ENCODE measurements around the gene ANKRD11. TPM values are rescaled to one million over a fixed set of nuclear protein-coding genes. Genes with fewer than 3 reads are reported as not detected.

The ANKRD11 gene
- total and polyA plus RNA-seq, 2 donors (not counting 3 experiments of a cell fraction or from before 2014, with no cell fraction given) = 55.8 to 191 TPM

GRCh38 chr16:89411335-89411850 is 79.0 kb downstream of the ANKRD11 start:
- H3K27ac ChIP-seq (ENCODE audit: insufficient read depth, low read depth, low read length) = peak overlapping the region; percentile 39
- DNase-seq (ENCODE audit: low read depth, low spot score) (no peak), FAIRE-seq (no peak)
- no peaks in the 10 kb centered on the region for H3K27me3 ChIP-seq (ENCODE audit: control insufficient read depth in 2 of 2, insufficient read depth in 2 of 2, low read length in 2 of 2)
- H3K4me3 ChIP-seq (replicated peaks in 1 of 3; ENCODE audit: insufficient read depth in 1 of 3, low read depth in 1 of 3, low read length in 3 of 3) = no peak overlapping the region
- no peaks in the 10 kb centered on the region for H3K36me3 ChIP-seq (ENCODE audit: control insufficient read depth in 2 of 2, extremely low read depth in 1 of 2, insufficient read depth in 2 of 2, low read length in 2 of 2)
- no peaks in the 10 kb centered on the region for H3K9me1 ChIP-seq (replicated peaks; ENCODE audit: control insufficient read depth, extremely low read depth, insufficient read depth, low read length)
- intact Hi-C loops (cut with micrococcal nuclease) (loop anchor here (2.0 to 5.0 kb wide), 4 partner anchors 49 to 96 kb away; partner anchors contain the start of genes ANKRD11 and SPG7), dilution Hi-C loops (cut with MboI; ENCODE audit: extremely low pct_ligation_motif_present, low sequenced_read_pairs) (no loop called here)
- BruUV-seq (replicated peaks) = no TSS peak
- TF ChIP-seq POLR2AphosphoS5 (IDR thresholded peaks at IDR 0.05; ENCODE audit: insufficient read depth, low read depth, low read length) = no peak
- TF ChIP-seq MYC (IDR thresholded peaks at IDR 0.05; ENCODE audit: low read depth, low read length) = no peak
- no peak for TF ChIP-seq POLR2A (IDR thresholded peaks at IDR 0.05; ENCODE audit: low read depth, low read length)
- TF ChIP-seq FOS (IDR thresholded peaks at IDR 0.05; ENCODE audit: borderline replicate concordance, insufficient read depth, low read length) = no peak
- TF ChIP-seq EZH2 (IDR thresholded peaks at IDR 0.05; ENCODE audit: borderline replicate concordance, low read depth, low read length, severe bottlenecking) = no peak
- TF ChIP-seq CTCF (IDR thresholded peaks at IDR 0.05; ENCODE audit: extremely low read depth in 1 of 2, insufficient read depth in 1 of 2, low read depth in 1 of 2, low read length in 2 of 2) = no peak
- no peak for TF ChIP-seq JUN (IDR thresholded peaks at IDR 0.05; ENCODE audit: borderline replicate concordance, insufficient read depth, insufficient read length, low read depth)
- no peak for TF ChIP-seq MAX (IDR thresholded peaks at IDR 0.05; ENCODE audit: insufficient read depth, insufficient read length)
- TF ChIP-seq GATA2 (IDR thresholded peaks at IDR 0.05; ENCODE audit: insufficient read depth, insufficient read length, low read depth, low read length) = no peak
- POLR2A ChIA-PET = interaction anchor here (1.5 kb wide), 1 partner anchor 78 kb away, joined by 5 read pairs; no protein-coding TSS in a partner anchor
- H3K79me2 ChIP-seq (ENCODE audit: control insufficient read depth, insufficient read depth, low read length) = peaks cover 96% of the 10 kb centered on the region
- peaks cover 8% of the 10 kb centered on the region for H4K20me1 ChIP-seq (replicated peaks; ENCODE audit: control insufficient read depth, extremely low read depth, insufficient read depth, low read length)
- CTCF ChIA-PET = interaction anchor here (0.8 to 2.3 kb wide), 20 partner anchors 9 to 145 kb away, joined by 3 to 13 read pairs (median 4); partner anchors contain the start of gene ANKRD11
- no peak overlapping the region for H3K9ac ChIP-seq (replicated peaks; ENCODE audit: extremely low read depth, insufficient read depth, low read length)
- H3K4me2 ChIP-seq (ENCODE audit: insufficient read depth, low read length) = peak overlapping the region; percentile 4
- no peaks in the 10 kb centered on the region for H3K9me3 ChIP-seq (replicated peaks; ENCODE audit: control insufficient read depth, insufficient read depth, low read length)
- peaks cover 52% of the 10 kb centered on the region for H3K4me1 ChIP-seq (ENCODE audit: control insufficient read depth, extremely low read depth, insufficient read depth, low read length)
- no peak overlapping the region for H2AFZ ChIP-seq (ENCODE audit: low read depth, low read length)
